ENCODE results near the gene NKIRAS1. TPM values are rescaled to one million over a fixed set of nuclear protein-coding genes. Genes with fewer than 3 reads are reported as not detected.
"Not testable (repeated sequence)": the region's sequence is repeated elsewhere in the genome, so short reads cannot be mapped to it uniquely, and the experiment has no call there.

The NKIRAS1 gene
- total and polyA plus RNA-seq, 8 donors: 8.8 to 19.7 (median 14.5) TPM

- intact Hi-C loops (cut with DNase I): no loop called here
- DNase-seq (no peak), ATAC-seq (no peak)
- no peaks in the 10 kb centered on the region for H3K9me3 ChIP-seq
- no peak overlapping the region for H3K27ac ChIP-seq
- TF ChIP-seq CTCF (IDR thresholded peaks at IDR 0.05): no peak
- H3K27me3 ChIP-seq: no peaks in the 10 kb centered on the region
- H3K36me3 ChIP-seq: peaks cover 0 to 7% of the 10 kb centered on the region in 2 donors
- no peak overlapping the region for H3K4me3 ChIP-seq
- H3K4me1 ChIP-seq: peaks cover 16 to 61% of the 10 kb centered on the region in 2 donors
These were observed 53.7 kb downstream of the NKIRAS1 start for GRCh38 chr3:23863060-23863459.

- H3K9me3 ChIP-seq: no peaks in the 10 kb centered on the region
- no peak overlapping the region for H3K4me3 ChIP-seq
- no peak overlapping the region for H3K27ac ChIP-seq
- peaks cover 0 to 7% of the 10 kb centered on the region in 2 donors for H3K36me3 ChIP-seq
- peaks cover 22 to 69% of the 10 kb centered on the region in 2 donors for H3K4me1 ChIP-seq
- TF ChIP-seq CTCF (IDR thresholded peaks at IDR 0.05): no peak
- no peak for DNase-seq
- no peaks in the 10 kb centered on the region for H3K27me3 ChIP-seq
- intact Hi-C loops (cut with DNase I): no loop called here
- no peak for ATAC-seq
These were observed 55.1 kb downstream of the NKIRAS1 start for GRCh38 chr3:23861689-23862088.

GRCh38 chr3:23859839-23860382 lies 56.9 kb downstream of the NKIRAS1 start:
- Histone ChIP-seq H3K4me1 (peaks cover 20 to 53% of the 10 kb centered on the region in 2 donors), H3K36me3 (peaks cover 0 to 7% of the 10 kb centered on the region in 2 donors), H3K27ac (no peak overlapping the region), H3K9me3 (no peaks in the 10 kb centered on the region), H3K27me3 (no peaks in the 10 kb centered on the region), H3K4me3 (no peak overlapping the region)
- no peak for DNase-seq
- no peak for ATAC-seq
- intact Hi-C loops (cut with DNase I): no loop called here
- TF ChIP-seq CTCF (IDR thresholded peaks at IDR 0.05): no peak

- H3K4me1 ChIP-seq: peaks cover 16 to 49% of the 10 kb centered on the region in 2 donors
- no peaks in the 10 kb centered on the region for H3K9me3 ChIP-seq
- H3K27me3 ChIP-seq: no peaks in the 10 kb centered on the region
- DNase-seq (no peak), ATAC-seq (peak; percentile 84)
- no peak overlapping the region for H3K4me3 ChIP-seq
- intact Hi-C loops (cut with DNase I): no loop called here
- TF ChIP-seq CTCF (IDR thresholded peaks at IDR 0.05): no peak
- peak overlapping the region in 1 of 2 donors; percentile 29 for H3K27ac ChIP-seq
- H3K36me3 ChIP-seq: peaks cover 0 to 7% of the 10 kb centered on the region in 2 donors
These were observed 57.6 kb downstream of the NKIRAS1 start for GRCh38 chr3:23859012-23859743.

- intact Hi-C loops (cut with DNase I): no loop called here
- Histone ChIP-seq H3K27ac (no peak overlapping the region), H3K4me1 (peaks cover 16 to 41% of the 10 kb centered on the region in 2 donors), H3K4me3 (no peak overlapping the region), H3K36me3 (peaks cover 0 to 8% of the 10 kb centered on the region in 2 donors), H3K27me3 (no peaks in the 10 kb centered on the region), H3K9me3 (no peaks in the 10 kb centered on the region)
- no peak for DNase-seq
- no peak for TF ChIP-seq CTCF (IDR thresholded peaks at IDR 0.05)
- no peak for ATAC-seq
These were observed 60.5 kb downstream of the NKIRAS1 start for GRCh38 chr3:23856286-23856685.

- H3K27ac ChIP-seq; H3K27me3 ChIP-seq; H3K4me1 ChIP-seq; H3K9me3 ChIP-seq; ATAC-seq; intact Hi-C loops (cut with DNase I); H3K4me3 ChIP-seq; DNase-seq; H3K36me3 ChIP-seq: not testable (repeated sequence)
These were observed 67.3 kb downstream of the NKIRAS1 start for GRCh38 chr3:23849462-23849861.
